ENCODE measurements around the gene KCND2.
"Not testable (repeated sequence)": the region's sequence is repeated elsewhere in the genome, so short reads cannot be mapped to it uniquely, and the experiment has no call there.

KCND2 gene

GRCh38 chr7:120578657-120579056, 305.7 kb downstream of the KCND2 start:
- in situ Hi-C loops (cut with MboI; ENCODE audit: low sequenced_read_pairs), result not testable (repeated sequence)

GRCh38 chr7:120582916-120583315, 309.9 kb downstream of the KCND2 start:
- in situ Hi-C loops (cut with MboI; ENCODE audit: low sequenced_read_pairs), result no loop called here

DNA sequence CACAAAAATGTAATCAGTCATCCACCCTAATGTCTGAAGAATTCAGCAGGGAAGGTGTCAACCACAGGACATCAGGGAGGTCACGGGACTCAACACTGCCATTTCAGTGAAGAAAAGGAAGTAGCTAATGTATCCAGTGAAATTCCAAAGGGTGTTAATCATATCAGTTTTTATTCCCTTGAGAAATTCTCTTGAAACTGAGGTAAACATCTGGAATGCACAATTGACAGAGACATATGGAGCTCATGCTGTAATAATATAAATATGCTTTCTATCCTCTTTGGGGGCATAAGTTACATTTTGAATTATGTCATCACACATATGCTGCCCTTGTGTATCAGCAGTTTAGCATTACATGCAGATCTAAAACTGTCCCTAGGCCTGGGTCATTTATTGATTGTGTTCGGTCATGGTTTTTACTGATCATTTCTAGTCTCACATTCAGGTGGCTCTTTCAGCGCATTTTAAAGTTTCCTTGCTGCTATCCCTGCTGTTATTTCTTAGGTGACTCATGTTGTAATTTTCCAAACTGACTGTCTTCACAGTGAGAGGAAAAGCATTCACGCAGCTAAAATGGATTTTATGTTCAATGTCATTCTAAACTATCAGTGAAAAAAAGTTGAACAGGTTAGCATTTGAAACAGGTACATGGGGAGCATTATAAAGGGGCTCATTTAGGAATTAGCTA, 311.1 kb downstream of the KCND2 start:
- in situ Hi-C loops (cut with MboI; ENCODE audit: low sequenced_read_pairs), result no loop called here

- in situ Hi-C loops (cut with MboI; ENCODE audit: low sequenced_read_pairs), result no loop called here
Measured at GRCh38 chr7:120586571-120586970, 313.6 kb downstream of the KCND2 start.

- in situ Hi-C loops (cut with MboI; ENCODE audit: low sequenced_read_pairs), result no loop called here
Measured at GRCh38 chr7:120587243-120587642, 314.3 kb downstream of the KCND2 start.

DNA sequence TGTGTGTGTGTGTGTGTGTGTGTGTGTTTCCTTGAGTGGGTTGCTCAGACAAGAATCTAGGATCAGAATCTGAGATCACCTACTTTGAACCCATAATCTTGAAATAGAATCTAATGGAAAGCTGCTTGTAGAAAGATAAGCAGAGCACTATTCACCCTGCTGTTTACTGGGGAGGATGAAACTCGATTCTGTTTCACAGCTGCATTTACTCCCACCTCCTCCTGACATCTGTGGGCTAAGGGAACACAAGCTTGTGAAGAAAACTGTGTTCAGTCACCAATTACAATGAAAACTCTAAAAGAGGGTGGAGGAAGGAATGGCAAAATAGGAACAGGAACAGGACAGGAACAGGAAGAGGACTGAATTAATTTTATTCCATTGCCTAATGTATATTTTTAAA, 315.4 kb downstream of the KCND2 start:
- in situ Hi-C loops (cut with MboI; ENCODE audit: low sequenced_read_pairs), result no loop called here

GRCh38 chr7:120588862-120589261, 315.9 kb downstream of the KCND2 start:
- in situ Hi-C loops (cut with MboI; ENCODE audit: low sequenced_read_pairs), result no loop called here

GRCh38 chr7:120600607-120601006, 327.6 kb downstream of the KCND2 start:
- in situ Hi-C loops (cut with MboI; ENCODE audit: low sequenced_read_pairs), result no loop called here

GRCh38 chr7:120603366-120603765, 330.4 kb downstream of the KCND2 start:
- in situ Hi-C loops (cut with MboI; ENCODE audit: low sequenced_read_pairs), result no loop called here

GRCh38 chr7:120609136-120609753, 336.3 kb downstream of the KCND2 start:
- in situ Hi-C loops (cut with MboI; ENCODE audit: low sequenced_read_pairs), result no loop called here

GRCh38 chr7:120611975-120612374, 339.0 kb downstream of the KCND2 start:
- in situ Hi-C loops (cut with MboI; ENCODE audit: low sequenced_read_pairs), result no loop called here

DNA sequence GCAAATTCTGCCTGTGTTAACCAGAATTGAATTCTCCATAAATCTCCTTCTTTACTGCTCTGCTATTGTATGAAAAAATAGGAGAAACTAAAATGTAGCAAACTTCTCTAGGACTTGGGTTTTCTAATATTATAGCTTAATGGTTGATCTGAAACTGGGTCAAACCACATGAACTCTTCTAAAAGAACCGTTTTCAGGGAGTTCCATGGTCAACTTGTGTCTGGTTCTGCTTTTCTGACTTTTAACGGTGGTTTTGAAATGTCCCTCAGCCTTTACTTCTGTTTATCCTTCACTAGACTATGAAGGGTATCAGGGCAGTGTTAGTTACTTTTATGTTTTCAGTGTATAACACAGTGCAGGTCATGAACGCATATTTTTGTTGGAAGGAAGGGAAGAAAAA, 342.7 kb downstream of the KCND2 start:
- in situ Hi-C loops (cut with MboI; ENCODE audit: low sequenced_read_pairs), result no loop called here

DNA sequence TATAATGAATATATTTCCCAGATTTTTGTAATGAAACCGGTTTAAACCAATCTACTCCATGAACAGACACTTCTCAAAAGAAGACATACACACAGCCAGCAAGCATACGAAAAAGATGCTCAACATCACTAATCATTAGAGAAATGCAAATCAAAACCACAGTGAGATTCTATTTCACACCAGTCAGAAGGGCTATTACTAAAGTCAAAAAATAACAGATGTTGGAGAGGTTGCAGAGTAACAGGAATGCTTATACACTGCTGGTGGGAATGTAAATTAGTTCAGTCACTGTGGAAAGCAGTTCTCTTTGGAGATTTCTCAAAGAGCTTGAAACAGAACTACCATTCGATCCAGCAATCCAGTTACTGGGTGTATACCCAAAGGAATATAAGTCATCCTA, 344.3 kb downstream of the KCND2 start:
- in situ Hi-C loops (cut with MboI; ENCODE audit: low sequenced_read_pairs), result no loop called here

- in situ Hi-C loops (cut with MboI; ENCODE audit: low sequenced_read_pairs), result no loop called here
Measured at GRCh38 chr7:120628251-120628650, 355.3 kb downstream of the KCND2 start.

DNA sequence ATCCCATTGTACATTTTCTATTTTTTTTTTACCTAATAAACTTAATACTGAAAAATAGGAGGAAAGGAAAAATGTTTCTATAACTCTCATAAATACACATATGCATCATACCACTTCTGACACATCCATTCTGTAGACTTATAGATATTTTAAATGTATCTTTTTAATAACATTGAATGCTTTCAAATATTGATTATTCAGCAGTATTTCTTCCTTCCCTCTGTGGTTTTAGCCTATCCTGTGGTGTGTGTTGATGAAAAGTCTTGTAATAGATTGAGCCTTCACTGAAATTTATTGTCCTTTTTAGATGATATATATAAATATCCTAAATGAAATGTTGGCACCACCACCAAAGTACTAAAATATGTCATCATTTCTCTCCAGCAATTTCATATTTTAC, 366.9 kb downstream of the KCND2 start:
- in situ Hi-C loops (cut with MboI; ENCODE audit: low sequenced_read_pairs), result no loop called here

DNA sequence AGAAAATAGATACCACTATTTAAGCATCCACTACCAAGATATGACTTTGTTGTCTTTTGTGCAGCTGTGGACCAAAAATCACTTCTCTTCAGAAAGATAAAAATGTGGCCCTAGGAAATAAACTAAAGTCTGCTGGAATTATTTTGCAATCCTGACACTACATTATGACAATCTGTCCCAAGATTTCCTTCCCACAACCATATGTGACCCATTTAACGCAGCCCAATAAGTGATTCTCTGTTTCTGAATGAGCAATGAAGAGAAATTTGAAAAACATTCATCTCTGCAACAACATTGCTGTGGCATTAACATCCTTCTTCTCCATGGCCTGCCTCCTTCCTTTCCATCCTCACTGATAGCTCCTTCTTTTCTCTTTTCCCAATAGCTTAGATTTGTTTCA, 373.0 kb downstream of the KCND2 start:
- in situ Hi-C loops (cut with MboI; ENCODE audit: low sequenced_read_pairs), result no loop called here

- in situ Hi-C loops (cut with MboI; ENCODE audit: low sequenced_read_pairs), result no loop called here
Measured at GRCh38 chr7:120654241-120654640, 381.3 kb downstream of the KCND2 start.

- in situ Hi-C loops (cut with MboI; ENCODE audit: low sequenced_read_pairs), result no loop called here
Measured at GRCh38 chr7:120658516-120658915, 385.5 kb downstream of the KCND2 start.

DNA sequence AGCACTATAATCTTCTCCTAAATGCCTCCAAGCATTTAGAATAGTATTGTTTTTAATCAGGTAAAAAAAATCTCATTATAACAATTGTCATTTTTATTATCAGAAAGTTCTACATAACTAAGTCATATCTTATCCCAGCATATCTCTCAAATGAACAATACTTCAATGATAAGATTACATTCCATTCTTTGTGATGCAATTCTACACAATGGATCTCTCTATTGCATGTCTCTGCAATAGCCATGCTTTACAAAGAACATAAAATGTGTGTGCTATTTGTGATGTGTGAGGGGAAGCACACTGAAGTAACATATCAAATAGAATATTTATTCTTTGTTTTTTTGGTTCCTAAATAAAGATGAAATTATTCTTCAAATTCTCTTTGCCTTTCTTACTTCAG, 389.3 kb downstream of the KCND2 start:
- in situ Hi-C loops (cut with MboI; ENCODE audit: low sequenced_read_pairs), result no loop called here

DNA sequence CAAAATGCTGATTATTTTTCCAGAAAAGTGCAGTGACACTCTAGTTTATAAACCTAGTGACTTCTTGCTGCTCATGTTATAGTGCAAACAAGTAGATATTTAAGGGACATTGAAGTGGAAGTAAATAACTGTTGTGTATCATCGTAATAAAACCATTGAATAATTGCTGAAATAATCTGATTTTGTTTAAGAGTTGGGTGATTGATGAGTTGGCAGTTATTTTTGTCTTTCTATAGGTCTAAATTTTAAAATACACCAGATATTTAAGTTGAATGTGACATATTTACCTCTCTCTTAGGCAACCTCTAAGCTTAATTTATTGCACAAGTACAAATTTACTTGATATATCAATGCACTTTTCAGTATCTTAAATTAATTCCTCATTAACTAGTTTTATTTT, 392.1 kb downstream of the KCND2 start:
- in situ Hi-C loops (cut with MboI; ENCODE audit: low sequenced_read_pairs), result no loop called here

DNA sequence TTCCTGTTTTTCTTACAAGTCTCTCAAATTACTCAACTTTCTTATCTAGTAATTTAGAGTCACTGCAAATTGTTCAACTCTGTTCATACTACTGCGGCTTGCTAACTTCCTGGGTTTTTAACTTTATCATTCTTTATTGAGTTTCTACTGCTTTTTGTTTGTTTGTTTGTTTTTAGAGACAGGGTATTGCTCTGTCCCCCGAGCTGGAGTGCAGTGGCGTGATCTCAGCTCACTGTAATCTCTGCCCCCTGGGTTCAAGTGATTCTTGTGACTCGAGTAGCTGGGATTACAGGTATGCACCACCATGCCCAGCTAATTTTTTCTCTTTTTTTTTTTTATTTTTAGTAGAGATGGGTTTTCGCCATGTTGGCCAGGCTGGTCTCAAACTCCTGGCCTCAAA, 402.1 kb downstream of the KCND2 start:
- in situ Hi-C loops (cut with MboI; ENCODE audit: low sequenced_read_pairs), result no loop called here

- in situ Hi-C loops (cut with MboI; ENCODE audit: low sequenced_read_pairs), result no loop called here
Measured at GRCh38 chr7:120677535-120677934, 404.6 kb downstream of the KCND2 start.

GRCh38 chr7:120680985-120681384, 408.0 kb downstream of the KCND2 start:
- in situ Hi-C loops (cut with MboI; ENCODE audit: low sequenced_read_pairs), result no loop called here

Measured in hTERT RPE-1 (cell line).